Activated CD8-positive, alpha-beta memory T cell treated with anti-CD3 and anti-CD28 coated beads for 48 hours (primary cell): ENCODE measurements around the gene OPN4.

ENCODE experiments used
- DNase-seq, 3 experiments: peaks; one replicate each; pipeline ENCODE4 v3.0.0-alpha.2; 2020; ENCODE audit warnings: low read depth in 2 of 3, low spot score in 2 of 3

Gene OPN4

DNA sequence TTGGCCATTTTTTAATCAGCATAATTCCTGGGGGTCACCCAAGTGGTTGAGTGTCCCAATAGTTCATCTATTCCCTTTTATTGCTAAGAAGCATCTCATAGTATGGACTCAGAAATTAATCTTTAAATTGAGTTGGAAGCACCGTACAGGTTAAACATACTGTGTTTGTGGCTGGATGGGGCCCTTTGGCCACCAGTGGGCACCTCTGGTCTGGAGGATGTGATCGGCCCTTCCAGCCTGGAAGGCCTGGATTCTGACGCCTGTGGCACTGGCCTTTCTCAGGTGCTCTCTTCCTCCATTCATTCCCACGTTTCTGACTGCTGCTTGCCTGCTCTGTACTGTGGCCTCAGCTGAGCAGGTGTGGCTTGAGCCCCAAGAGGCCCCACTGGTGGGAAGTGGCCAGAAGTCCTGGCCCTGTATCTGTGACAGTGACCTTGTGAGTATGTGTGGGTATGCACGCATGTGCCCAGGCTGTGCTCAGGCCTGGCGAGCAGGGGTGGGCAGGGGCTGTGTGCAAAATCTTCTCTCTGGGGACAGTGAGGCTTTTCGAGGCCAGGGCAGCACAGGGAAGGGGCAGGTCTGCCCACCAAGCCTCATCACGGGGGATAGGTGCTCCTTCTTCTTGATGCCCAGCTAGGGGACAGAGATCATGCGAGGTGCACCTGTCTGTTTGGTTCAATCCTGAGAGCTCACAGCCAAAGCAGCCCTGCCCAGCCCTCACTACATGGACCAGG, 44.0 kb downstream of the OPN4 start:
- no peak for DNase-seq

- no peak for DNase-seq
These were observed 44.8 kb downstream of the OPN4 start for GRCh38 chr10:86699125-86699524.

DNA sequence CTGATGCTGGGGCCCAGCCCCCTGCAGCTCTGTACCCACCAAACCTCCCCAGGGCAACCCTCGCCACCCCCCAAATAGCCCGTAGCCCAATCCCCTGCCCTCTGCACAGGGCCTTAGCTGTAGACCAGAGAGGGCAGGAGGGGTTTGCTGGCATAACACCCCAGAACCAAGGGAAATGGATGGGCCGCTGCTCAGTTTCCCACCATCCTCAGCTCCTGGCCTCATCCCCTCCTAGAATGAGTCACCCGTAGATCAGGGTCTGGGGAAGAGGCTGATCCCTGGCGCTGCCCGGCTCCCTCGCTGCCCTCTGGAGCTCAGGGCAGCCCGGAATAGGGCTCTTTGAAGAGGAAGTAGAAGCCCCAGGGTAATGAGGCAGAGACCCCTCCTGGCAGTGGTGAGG, 45.2 kb downstream of the OPN4 start:
- DNase-seq: no peak

- DNase-seq: no peak
These were observed 45.9 kb downstream of the OPN4 start for GRCh38 chr10:86699991-86700840.

- DNase-seq: no peak
These were observed 46.7 kb downstream of the OPN4 start for GRCh38 chr10:86700851-86701617.

- no peak for DNase-seq
These were observed 48.8 kb downstream of the OPN4 start for GRCh38 chr10:86703176-86703575.

- no peak for DNase-seq
These were observed 50.8 kb downstream of the OPN4 start for GRCh38 chr10:86705139-86705538.

- DNase-seq: no peak
These were observed 51.6 kb downstream of the OPN4 start for GRCh38 chr10:86705905-86706304.

GRCh38 chr10:86706401-86706841, 52.1 kb downstream of the OPN4 start:
- no peak for DNase-seq

DNA sequence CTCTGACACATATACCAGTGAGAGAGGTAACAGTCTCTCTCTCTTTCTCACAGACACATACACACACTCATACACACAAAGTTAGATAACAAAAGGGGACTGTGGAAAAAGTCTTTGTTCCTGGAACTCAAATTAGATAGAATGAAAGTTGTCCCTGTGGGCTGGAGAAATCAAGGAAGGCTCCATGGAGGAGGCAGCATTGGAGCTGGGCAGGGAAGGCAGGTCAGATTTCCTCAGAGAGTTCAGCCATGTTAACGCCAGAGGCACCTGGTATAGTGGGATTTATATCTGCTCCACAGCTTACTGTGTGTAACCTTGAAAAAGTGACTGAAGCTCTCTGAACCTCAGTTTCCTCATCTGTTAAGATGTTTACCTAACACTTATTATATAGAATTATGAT, 52.6 kb downstream of the OPN4 start:
- DNase-seq: no peak

DNA sequence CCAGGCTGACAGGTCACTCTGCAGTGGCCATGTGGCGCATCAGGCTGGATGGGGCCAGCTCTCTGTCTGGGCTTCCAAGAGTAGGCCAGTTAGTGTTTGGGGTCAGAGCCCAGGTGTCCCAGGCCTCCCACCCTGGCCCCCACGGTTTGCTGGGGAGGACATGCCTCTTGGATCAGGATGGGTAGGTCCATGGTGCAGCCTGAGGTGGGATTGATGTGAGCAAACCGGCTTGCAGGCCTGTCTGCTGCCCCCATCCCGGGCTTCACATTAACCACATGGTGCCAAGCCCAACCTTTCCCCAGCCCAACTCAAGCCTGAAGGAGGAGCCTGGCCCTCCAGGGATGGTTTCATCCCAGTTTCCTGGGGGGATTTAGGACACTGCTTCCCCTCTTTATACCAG, 53.2 kb downstream of the OPN4 start:
- DNase-seq: no peak

GRCh38 chr10:86708068-86708782, 53.9 kb downstream of the OPN4 start:
- DNase-seq: no peak

- DNase-seq: no peak
These were observed 54.5 kb downstream of the OPN4 start for GRCh38 chr10:86708783-86709380.

DNA sequence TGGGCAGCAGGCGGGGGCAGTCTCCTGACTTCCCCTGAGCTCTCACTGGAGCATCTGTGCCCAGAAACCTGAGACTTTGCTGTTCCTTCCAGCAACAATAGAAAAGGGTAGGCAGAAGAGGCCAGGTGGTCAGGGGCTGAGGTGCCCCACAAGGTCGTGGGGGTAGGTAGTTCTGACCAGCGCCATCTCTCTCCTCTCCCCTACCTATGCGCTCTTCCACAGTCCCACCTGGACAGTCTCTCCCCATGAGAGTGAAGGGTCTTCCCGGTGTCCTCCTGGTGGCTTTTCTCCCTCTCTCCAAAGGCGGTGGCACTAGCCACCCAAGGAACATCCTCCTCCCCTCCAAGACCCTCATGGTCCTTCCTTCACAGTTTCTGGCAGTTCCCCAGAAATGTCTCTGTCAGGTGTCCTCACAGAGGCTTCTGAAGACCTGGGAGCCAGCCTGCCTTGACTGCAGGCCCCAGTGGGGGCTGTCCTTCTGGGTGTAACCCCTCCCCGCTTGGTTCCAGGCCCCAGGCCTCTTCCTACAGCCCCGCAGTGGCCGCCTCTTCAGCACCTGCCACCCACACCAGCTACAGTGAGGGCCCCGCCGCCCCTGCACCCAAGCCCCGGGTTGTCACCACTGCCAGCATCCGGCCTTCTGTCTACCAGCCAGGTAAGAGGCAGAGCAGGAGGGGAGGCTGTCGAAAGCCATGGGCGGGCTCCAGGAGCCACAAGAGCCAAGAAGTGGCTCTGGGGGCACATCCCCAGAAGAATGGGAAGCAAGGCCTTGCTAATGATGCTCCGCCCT, 55.2 kb downstream of the OPN4 start:
- DNase-seq: no peak

GRCh38 chr10:86710987-86711512, 56.7 kb downstream of the OPN4 start:
- DNase-seq: peak; percentile 58 to 80 (median 74)

DNA sequence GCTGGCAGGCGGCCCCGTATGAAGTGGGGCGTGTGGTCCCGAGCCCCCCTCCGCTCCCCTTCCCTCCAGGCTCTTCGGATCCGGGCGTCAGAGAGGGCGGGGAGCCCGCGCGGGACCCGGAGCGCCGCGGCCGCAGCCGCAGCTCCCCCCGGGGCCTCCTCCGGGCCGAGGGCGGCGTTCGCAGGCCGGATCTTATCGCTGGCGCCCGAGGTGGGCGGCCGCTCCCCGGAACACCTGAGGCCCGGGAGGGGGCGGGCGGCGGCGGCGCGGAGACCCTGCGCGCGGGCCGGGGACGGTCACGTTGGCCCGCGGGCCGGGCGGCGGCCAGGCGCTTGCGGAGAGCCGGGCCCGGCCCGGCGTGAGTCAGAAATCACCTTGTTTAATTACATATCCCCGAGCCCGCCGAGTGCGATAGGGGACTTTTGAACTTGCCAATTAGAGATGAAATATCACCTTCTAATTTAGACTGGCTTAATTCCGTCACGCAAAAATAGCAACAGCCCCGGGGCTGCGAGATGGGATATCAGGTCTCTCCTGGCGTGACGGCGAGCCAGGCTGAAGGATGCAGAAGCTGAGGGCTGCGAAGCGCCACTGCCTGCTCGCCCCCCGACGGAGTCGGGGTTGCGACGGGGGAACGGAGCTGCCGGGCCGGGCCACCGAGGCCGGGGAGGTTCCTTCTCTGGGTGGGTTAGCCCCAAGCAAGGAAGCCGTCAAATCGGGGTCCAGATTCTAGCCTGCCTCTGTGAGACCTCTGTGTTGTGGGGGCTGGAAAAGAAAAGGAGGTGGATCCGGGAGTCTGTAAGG, 57.4 kb downstream of the OPN4 start:
- DNase-seq: peak; percentile 28 to 47 (median 40)

- peak in 1 of 3 experiments; percentile 13 for DNase-seq
These were observed 58.0 kb downstream of the OPN4 start for GRCh38 chr10:86712317-86712707.

DNA sequence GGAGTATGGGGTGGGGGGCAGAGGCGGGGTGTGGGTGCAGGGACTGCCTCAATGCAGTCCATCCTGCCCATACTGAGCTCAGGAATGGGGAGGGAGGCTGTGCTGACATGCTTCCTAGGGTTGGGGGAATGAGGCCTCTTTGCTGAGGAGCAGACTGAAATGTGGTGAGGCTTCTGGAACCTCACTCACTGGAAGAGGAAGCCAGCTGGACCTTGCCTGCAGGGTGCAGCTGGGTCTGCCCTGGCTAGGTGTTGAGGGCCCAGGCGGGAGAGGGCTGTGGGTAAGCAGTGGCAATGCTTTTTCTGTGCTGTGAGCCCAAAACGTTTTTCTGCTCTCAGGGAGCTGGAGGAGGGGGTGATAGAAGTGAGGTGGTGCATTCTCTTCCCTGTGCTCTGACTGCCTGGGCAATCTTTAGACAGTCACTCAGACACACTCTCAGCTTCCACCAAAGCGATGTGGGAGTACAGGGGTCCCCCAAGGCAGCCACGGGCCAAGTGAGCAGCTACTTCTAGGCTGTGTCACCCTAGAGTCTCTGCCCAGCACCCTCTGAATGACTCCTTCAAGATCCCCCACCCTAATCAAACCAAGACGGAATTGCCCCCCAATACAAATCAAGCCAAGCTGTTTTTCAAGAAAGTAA, 60.9 kb downstream of the OPN4 start:
- no peak for DNase-seq
